Measurements from ENCODE around the gene ZNF692. TPM values are rescaled to one million over a fixed set of nuclear protein-coding genes. Genes with fewer than 3 reads are reported as not detected.

The ZNF692 gene
- total RNA-seq, 6 donors from 2014 or later: 25.7 to 248 (median 34.1) TPM

GRCh38 chr1:248841702-248842395 is 17.0 kb downstream of the ZNF692 start:
- TF ChIP-seq, protein P1, sequence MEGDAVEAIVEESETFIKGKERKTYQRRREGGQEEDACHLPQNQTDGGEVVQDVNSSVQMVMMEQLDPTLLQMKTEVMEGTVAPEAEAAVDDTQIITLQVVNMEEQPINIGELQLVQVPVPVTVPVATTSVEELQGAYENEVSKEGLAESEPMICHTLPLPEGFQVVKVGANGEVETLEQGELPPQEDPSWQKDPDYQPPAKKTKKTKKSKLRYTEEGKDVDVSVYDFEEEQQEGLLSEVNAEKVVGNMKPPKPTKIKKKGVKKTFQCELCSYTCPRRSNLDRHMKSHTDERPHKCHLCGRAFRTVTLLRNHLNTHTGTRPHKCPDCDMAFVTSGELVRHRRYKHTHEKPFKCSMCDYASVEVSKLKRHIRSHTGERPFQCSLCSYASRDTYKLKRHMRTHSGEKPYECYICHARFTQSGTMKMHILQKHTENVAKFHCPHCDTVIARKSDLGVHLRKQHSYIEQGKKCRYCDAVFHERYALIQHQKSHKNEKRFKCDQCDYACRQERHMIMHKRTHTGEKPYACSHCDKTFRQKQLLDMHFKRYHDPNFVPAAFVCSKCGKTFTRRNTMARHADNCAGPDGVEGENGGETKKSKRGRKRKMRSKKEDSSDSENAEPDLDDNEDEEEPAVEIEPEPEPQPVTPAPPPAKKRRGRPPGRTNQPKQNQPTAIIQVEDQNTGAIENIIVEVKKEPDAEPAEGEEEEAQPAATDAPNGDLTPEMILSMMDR (IDR thresholded peaks at IDR 0.05): peak; percentile 37 to 68 (median 52)
- TF ChIP-seq POLR2AphosphoS5 (IDR thresholded peaks at IDR 0.05): no peak
- WGBS, 2 donors: 45 to 50% methylated on average over 12 of the region's 12 CpGs
- H3K27me3 ChIP-seq: no peaks in the 10 kb centered on the region
- peaks cover 27 to 48% (median 41%) of the 10 kb centered on the region in 4 donors for H3K4me1 ChIP-seq
- H3K9me3 ChIP-seq: no peaks in the 10 kb centered on the region
- H3K27ac ChIP-seq: peak overlapping the region; percentile 2 to 59 (median 49)
- no peak for ATAC-seq (ENCODE audit: low FRiP score in 2 of 2)
- peak in 1 of 2 donors; percentile 59 for DNase-seq
- peaks cover 20 to 27% (median 25%) of the 10 kb centered on the region in 4 donors for H3K36me3 ChIP-seq
- H3K4me3 ChIP-seq: no peak overlapping the region

DNA sequence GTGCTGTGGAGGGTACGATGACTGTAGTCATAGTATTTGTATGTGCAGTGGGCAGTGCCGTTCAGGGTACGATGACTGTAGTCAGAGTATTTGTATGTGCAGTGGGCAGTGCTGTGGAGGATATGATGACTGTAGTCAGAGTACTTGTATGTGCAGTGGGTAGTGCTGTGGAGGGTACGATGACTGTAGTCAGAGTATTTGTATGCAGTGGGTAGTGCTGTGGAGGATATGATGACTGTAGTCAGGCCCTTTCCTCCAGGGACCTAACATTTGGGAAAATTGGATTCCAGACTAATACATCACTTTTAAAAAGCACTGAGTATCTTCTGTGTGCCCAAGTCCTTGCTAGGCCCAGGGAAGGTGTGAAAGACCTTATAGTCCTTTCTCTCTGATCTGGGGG is 17.9 kb downstream of the ZNF692 start:
- no peak for DNase-seq
- 88 to 89% methylated on average over 4 of the region's 4 CpGs for WGBS, 2 donors
- Histone ChIP-seq H3K9me3 (no peaks in the 10 kb centered on the region), H3K27me3 (no peaks in the 10 kb centered on the region), H3K36me3 (peaks cover 13 to 18% (median 16%) of the 10 kb centered on the region in 4 donors), H3K4me3 (no peak overlapping the region), H3K27ac (peak overlapping the region in 2 of 4 donors; percentile 52 to 59), H3K4me1 (peaks cover 27 to 48% (median 41%) of the 10 kb centered on the region in 4 donors)
- no peak for ATAC-seq (ENCODE audit: low FRiP score in 2 of 2)
- TF ChIP-seq POLR2A (IDR thresholded peaks at IDR 0.05) (no peak), EP300 (IDR thresholded peaks at IDR 0.05) (no peak), POLR2AphosphoS5 (IDR thresholded peaks at IDR 0.05) (no peak)
- TF ChIP-seq, protein P1 (IDR thresholded peaks at IDR 0.05): no peak

GRCh38 chr1:248839168-248839555 is 19.7 kb downstream of the ZNF692 start:
- 13 to 19% methylated on average over 10 of the region's 10 CpGs for WGBS, 2 donors
- TF ChIP-seq EP300 (IDR thresholded peaks at IDR 0.05) (no peak), POLR2A (IDR thresholded peaks at IDR 0.05) (no peak), POLR2AphosphoS5 (IDR thresholded peaks at IDR 0.05) (no peak)
- TF ChIP-seq, protein P1 (IDR thresholded peaks at IDR 0.05): no peak
- no peak for DNase-seq
- no peaks in the 10 kb centered on the region for H3K9me3 ChIP-seq
- no peaks in the 10 kb centered on the region for H3K27me3 ChIP-seq
- ATAC-seq (ENCODE audit: low FRiP score in 2 of 2): no peak
- peak overlapping the region; percentile 99 to 100 (median 100) for H3K27ac ChIP-seq
- peak overlapping the region; percentile 59 to 76 (median 74) for H3K4me3 ChIP-seq
- peaks cover 0 to under 1% (median 0%) of the 10 kb centered on the region in 4 donors for H3K36me3 ChIP-seq
- peaks cover 27 to 48% (median 41%) of the 10 kb centered on the region in 4 donors for H3K4me1 ChIP-seq

- H3K4me1 ChIP-seq: peaks cover 27 to 48% (median 41%) of the 10 kb centered on the region in 4 donors
- whole genome bisulfite sequencing, 2 donors: 1 to 3% methylated on average over 15 to 25 of the region's 82 CpGs
- H3K27ac ChIP-seq: peak overlapping the region; percentile 99 to 100 (median 100)
- ATAC-seq (ENCODE audit: low FRiP score in 2 of 2) (peak; percentile 94), DNase-seq (peak; percentile 94 to 97)
- TF ChIP-seq POLR2A (IDR thresholded peaks at IDR 0.05) (peak; percentile 72 to 97 (median 84)), EP300 (IDR thresholded peaks at IDR 0.05) (no peak), POLR2AphosphoS5 (IDR thresholded peaks at IDR 0.05) (peak; percentile 88 to 93)
- TF ChIP-seq, protein P1 (IDR thresholded peaks at IDR 0.05): peak in 1 of 6 experiments; percentile 4
- no peaks in the 10 kb centered on the region for H3K27me3 ChIP-seq
- H3K9me3 ChIP-seq: no peaks in the 10 kb centered on the region
- peak overlapping the region; percentile 59 to 76 (median 74) for H3K4me3 ChIP-seq
- no peaks in the 10 kb centered on the region for H3K36me3 ChIP-seq
These were observed 20.3 kb downstream of the ZNF692 start for GRCh38 chr1:248838357-248839167.

Data from upper lobe of left lung (tissue), 6 donors.